Subcutaneous abdominal adipose tissue (tissue), 5 donors: ENCODE measurements around the gene WDR76.
A peak's percentile ranks its signal among the peaks of the same experiment; 100 is the strongest.
"Not testable (repeated sequence)": the region's sequence is repeated elsewhere in the genome, so short reads cannot be mapped to it uniquely, and the experiment has no call there.

Experiments used
- H3K27ac ChIP-seq: one replicate; pipeline ENCODE4 v1.7.0; 2013; ENCODE audit warnings: low read depth, mild to moderate bottlenecking, inconsistent platforms, low read length, moderate library complexity
- H3K27me3 ChIP-seq, 5 donors: one replicate each; pipeline ENCODE4 v1.7.0; 2013; ENCODE audit warnings: low read length in 5 of 5, inconsistent platforms in 1 of 5; ENCODE audit not compliant: control insufficient read depth in 5 of 5, insufficient read depth in 4 of 5
- H3K36me3 ChIP-seq, 5 donors: one replicate each; pipeline ENCODE4 v1.7.0; 2013; ENCODE audit warnings: low read length in 5 of 5; ENCODE audit not compliant: control insufficient read depth in 5 of 5, insufficient read depth in 5 of 5
- H3K4me1 ChIP-seq, 5 donors: one replicate each; pipeline ENCODE4 v1.7.0; 2013; ENCODE audit warnings: low read length in 5 of 5, mild to moderate bottlenecking in 3 of 5, moderate library complexity in 1 of 5; ENCODE audit not compliant: control insufficient read depth in 5 of 5, insufficient read depth in 5 of 5
- H3K4me3 ChIP-seq, 5 donors: one replicate each; pipeline ENCODE4 v1.7.0; 2013; ENCODE audit warnings: low read length in 5 of 5, low read depth in 1 of 5
- H3K9ac ChIP-seq, 5 donors: one replicate each; pipeline ENCODE4 v1.7.0; 2013; ENCODE audit warnings: low read length in 5 of 5, mild to moderate bottlenecking in 4 of 5, moderate library complexity in 3 of 5
- H3K9me3 ChIP-seq, 5 donors: one replicate each; pipeline ENCODE4 v1.7.0; 2013; ENCODE audit warnings: low read length in 5 of 5; ENCODE audit not compliant: control insufficient read depth in 5 of 5
- donor health status: healthy.
- donor health status: healthy.
- donor health status: healthy.
- donor health status: healthy.
- donor health status: healthy.

The WDR76 gene

DNA sequence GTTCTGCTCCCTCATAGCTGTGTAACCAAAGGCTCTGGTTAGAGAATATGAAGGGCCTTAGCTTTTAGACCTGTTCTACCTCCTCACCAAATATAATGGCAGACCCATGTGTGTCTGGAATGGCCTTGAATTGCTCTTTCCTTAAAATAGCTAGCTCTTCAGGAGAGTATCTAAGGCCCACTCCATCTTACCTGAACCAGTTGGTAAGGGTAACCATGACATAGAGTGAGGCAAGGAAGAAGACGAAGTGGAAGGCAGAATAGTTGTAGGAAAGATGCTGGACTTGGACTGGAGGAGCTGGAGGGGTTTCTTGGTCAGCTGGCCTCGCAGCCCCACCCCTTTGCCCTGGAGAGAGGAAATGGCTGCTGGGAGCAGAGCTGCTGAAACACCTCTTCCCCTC is 31.6 kb upstream of the WDR76 start:
- no peak overlapping the region for H3K4me3 ChIP-seq
- H3K4me1 ChIP-seq: peaks cover 8 to 76% (median 49%) of the 10 kb centered on the region in 5 donors
- peak overlapping the region; percentile 100 for H3K27ac ChIP-seq

DNA sequence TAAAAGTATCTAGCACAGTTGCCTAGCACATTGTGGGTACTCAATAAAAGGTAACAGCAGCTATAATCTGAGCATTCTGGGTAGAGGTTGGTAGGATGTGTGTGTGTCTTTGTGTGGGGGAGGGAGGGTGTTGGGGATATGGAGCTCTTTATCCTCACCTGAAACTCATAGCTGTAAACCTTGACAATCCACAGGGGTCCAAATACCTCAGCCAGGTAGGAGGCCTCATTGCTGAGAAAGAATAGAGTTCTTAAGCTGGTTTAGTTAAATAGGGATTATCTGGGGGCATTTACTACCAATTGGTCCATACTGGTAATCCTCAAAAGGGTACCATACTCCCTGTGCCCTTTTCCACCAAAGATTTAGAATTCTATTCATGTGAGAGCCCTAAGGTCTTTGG is 30.8 kb upstream of the WDR76 start:
- H3K4me3 ChIP-seq: no peak overlapping the region
- H3K27ac ChIP-seq: peak overlapping the region; percentile 100
- peaks cover 8 to 83% (median 54%) of the 10 kb centered on the region in 5 donors for H3K4me1 ChIP-seq
- no peaks in the 10 kb centered on the region for H3K9me3 ChIP-seq
- peaks cover 9 to 64% (median 49%) of the 10 kb centered on the region in 5 donors for H3K36me3 ChIP-seq
- no peak overlapping the region for H3K9ac ChIP-seq
- no peaks in the 10 kb centered on the region for H3K27me3 ChIP-seq

More for the DNA sequence above, 31.6 kb upstream of the WDR76 start:
- H3K36me3 ChIP-seq: peaks cover 9 to 64% (median 49%) of the 10 kb centered on the region in 5 donors
- no peak overlapping the region for H3K9ac ChIP-seq
- no peaks in the 10 kb centered on the region for H3K9me3 ChIP-seq
- no peaks in the 10 kb centered on the region for H3K27me3 ChIP-seq

DNA sequence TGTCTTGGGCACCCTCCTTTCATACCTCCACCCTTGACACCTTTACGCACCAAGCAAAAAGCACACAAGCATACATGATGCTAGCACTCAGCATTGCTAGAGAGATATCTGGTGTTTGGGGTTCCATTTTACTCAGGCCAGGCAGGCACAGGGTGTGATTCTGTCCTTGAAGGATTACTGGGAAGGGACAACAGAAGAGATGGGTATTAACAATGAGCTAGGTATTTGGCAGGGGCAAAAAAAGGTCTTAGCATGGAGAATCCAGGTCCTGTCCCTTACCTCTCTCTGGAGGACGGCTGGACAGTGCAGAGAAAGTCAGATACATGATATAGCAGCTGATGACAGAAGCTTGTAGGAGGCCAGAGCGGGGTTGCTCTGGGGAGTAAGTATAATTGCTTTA is 30.2 kb upstream of the WDR76 start:
- no peak overlapping the region for H3K4me3 ChIP-seq
- H3K27me3 ChIP-seq: no peaks in the 10 kb centered on the region
- peak overlapping the region; percentile 35 for H3K27ac ChIP-seq
- peaks cover 8 to 85% (median 56%) of the 10 kb centered on the region in 5 donors for H3K4me1 ChIP-seq
- peaks cover 9 to 64% (median 49%) of the 10 kb centered on the region in 5 donors for H3K36me3 ChIP-seq
- no peaks in the 10 kb centered on the region for H3K9me3 ChIP-seq
- no peak overlapping the region for H3K9ac ChIP-seq

DNA sequence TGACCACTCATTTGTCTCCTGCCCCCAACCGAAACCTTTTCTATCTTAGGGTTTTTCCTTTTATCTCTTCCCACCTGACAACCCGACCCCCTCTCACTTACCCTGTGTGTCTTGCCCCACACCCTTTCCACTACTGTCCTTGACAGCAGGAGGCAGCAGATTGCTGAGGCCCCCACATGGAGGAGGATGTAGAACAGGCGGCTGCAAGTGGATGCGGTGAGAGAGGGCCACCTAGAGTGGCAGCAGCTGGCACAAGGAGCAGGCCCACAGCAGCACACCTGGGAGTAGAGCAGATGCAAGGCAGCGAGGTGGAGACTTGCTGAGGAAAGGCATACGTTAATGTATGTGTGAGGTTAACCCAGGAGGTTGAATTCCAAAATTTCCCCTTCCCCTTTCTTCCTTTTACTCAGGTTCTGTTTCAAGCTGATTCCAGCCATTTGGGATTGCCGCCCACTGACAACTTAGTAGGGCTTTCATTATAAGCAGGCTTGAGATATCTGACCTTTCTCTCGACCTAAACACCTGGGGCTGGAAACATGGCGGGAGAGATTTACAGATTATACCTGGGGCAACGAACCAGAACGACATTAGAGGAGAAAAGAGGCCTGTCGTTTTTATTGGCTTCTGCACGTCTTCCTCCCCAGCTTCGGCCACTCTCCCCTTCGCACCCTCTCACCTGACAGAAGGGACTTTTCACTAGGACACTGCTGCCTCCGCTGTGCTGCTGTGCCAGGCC is 27.4 kb upstream of the WDR76 start:
- Histone ChIP-seq H3K4me1 (peaks cover 4 to 66% (median 39%) of the 10 kb centered on the region in 5 donors), H3K36me3 (peaks cover 15 to 66% (median 50%) of the 10 kb centered on the region in 5 donors), H3K9me3 (no peaks in the 10 kb centered on the region), H3K9ac (peak overlapping the region in 3 of 5 donors; percentile 91 to 99 (median 97)), H3K27me3 (no peaks in the 10 kb centered on the region), H3K27ac (peak overlapping the region; percentile 99), H3K4me3 (peak overlapping the region in 2 of 5 donors; percentile 90 to 92)

DNA sequence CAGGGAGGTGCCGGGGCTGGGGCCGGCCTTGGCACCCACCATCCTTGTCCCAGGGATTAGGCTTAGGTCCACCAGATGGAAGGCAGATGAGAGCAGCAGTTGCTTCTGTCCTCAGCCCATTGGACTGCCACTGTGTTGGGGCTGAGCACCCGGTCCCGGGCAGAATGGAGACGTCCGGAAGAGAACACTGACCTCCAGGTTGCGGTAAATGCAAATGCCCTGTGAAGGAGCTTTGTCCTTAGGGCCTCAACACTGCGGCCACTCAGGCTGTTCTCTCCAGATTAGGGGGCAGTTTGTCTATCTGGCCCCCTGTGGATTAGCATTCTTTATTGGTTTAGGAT is 26.9 kb upstream of the WDR76 start, which contains the start of gene SERINC4:
SERINC4 (minus strand) TSS at position 276 of the 341 bp plus-strand sequence; CDS start at position 42, 234 bp downstream.
- H3K9me3 ChIP-seq: no peaks in the 10 kb centered on the region

DNA sequence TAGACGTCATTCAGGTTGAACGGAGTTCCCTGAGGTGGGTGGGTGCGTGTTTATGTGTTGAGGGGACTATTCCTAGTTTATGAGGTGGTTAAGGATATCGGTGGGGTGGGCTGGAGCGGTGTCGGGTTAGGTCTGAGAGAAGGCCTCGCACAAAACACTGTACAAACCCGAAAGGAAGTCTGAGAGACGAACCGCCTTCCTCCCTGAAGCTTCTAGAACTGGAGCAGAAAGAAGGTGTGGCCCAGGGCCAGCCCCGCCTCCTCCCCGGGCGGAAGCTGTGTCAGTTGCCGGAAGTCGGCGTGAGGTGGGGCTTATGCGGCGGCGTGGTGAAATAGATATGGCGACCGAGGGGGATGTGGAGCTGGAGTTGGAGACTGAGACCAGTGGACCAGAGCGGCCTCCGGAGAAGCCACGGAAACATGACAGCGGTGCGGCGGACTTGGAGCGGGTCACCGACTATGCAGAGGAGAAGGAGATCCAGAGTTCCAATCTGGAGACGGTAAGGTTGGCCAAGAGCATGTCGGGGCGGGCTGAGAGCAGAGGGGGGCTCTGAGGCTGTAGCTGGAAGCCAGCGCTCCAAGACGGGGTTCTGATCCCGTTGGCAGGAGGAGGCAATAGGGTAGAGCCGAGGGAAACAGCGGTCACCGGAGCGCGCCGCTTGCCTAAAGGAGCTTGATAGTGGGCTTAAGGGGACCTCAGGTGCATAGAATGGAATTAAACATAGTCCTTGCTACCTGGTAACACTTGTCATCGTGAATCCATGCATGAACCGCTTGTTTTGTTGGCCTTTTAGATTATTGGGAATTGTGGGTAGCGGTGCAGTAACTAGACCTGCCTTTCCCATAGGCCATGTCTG is 26.3 kb upstream of the WDR76 start, which contains the start of gene HYPK:
HYPK (plus strand) TSS at position 314 of the 856 bp plus-strand sequence; CDS start at position 338, 24 bp downstream.
- Histone ChIP-seq H3K36me3 (peaks cover 24 to 66% (median 50%) of the 10 kb centered on the region in 5 donors), H3K9ac (peak within 1 kb of the TSS; percentile 85 to 99 (median 91)), H3K27ac (peak within 1 kb of the TSS; percentile 99), H3K9me3 (no peaks in the 10 kb centered on the region), H3K4me1 (peaks cover 0 to 55% (median 28%) of the 10 kb centered on the region in 5 donors), H3K27me3 (no peaks in the 10 kb centered on the region), H3K4me3 (peak within 1 kb of the TSS; percentile 90 to 98 (median 93))

More for the DNA sequence above, 26.9 kb upstream of the WDR76 start, which contains the start of gene SERINC4:
- Histone ChIP-seq H3K4me3 (peak within 1 kb of the TSS; percentile 90 to 98 (median 93)), H3K27ac (peak within 1 kb of the TSS; percentile 99), H3K9ac (peak within 1 kb of the TSS; percentile 85 to 99 (median 91)), H3K36me3 (peaks cover 20 to 66% (median 50%) of the 10 kb centered on the region in 5 donors), H3K4me1 (peaks cover 0 to 61% (median 34%) of the 10 kb centered on the region in 5 donors), H3K27me3 (no peaks in the 10 kb centered on the region)

DNA sequence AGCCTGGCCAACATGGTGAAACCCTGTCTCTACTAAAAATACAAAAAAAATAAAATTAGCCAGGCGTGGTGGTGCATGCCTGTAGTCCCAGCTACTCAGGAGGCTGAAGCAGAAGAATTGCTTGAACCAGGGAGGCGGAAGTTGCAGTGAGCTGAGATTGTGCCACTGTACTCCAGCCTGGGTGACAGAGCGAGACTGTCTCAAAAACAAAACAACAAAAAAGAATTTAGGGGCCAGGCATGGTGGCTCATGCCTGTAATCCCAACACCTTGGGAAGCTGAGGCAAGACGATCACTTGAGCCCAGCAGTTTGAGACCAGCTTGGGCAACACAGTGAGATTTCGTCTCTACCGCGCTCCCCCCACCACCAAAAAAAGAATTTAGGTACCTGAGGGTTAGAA is 24.1 kb upstream of the WDR76 start:
- not testable (repeated sequence) for H3K27me3 ChIP-seq, H3K9me3 ChIP-seq, H3K27ac ChIP-seq, H3K9ac ChIP-seq, H3K4me3 ChIP-seq
- H3K4me1 ChIP-seq: peaks cover 0 to 36% (median 25%) of the 10 kb centered on the region in 5 donors
- peaks cover 22 to 66% (median 53%) of the 10 kb centered on the region in 5 donors for H3K36me3 ChIP-seq

DNA sequence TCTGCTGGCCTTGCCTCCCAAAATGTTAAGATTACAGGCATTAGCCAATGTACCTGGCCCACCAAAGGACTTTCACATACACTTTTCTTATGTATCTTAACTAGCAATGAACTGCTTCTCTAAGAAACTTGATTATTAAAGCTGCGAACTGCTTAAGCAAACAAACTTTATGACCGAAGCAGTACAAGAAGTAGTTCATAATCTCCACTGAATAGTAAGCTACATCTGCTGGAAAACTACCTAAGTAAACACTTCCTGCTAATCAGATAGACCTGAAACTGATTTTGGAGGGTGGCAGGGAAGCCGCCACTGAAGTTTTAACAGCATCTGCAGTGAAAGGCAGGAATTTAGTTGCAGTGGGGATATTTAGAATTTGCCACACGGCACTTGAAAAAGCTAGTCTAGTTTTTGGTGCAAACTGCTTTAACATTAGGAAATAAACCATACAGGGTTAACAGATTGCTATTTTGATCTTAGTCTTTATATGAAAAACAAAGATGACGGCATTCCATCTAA is 18.3 kb upstream of the WDR76 start:
- no peaks in the 10 kb centered on the region for H3K27me3 ChIP-seq
- H3K4me3 ChIP-seq: no peak overlapping the region
- peaks cover 40 to 88% (median 73%) of the 10 kb centered on the region in 5 donors for H3K36me3 ChIP-seq
- H3K27ac ChIP-seq: no peak overlapping the region
- no peak overlapping the region for H3K9ac ChIP-seq
- no peaks in the 10 kb centered on the region for H3K4me1 ChIP-seq
- no peaks in the 10 kb centered on the region for H3K9me3 ChIP-seq

DNA sequence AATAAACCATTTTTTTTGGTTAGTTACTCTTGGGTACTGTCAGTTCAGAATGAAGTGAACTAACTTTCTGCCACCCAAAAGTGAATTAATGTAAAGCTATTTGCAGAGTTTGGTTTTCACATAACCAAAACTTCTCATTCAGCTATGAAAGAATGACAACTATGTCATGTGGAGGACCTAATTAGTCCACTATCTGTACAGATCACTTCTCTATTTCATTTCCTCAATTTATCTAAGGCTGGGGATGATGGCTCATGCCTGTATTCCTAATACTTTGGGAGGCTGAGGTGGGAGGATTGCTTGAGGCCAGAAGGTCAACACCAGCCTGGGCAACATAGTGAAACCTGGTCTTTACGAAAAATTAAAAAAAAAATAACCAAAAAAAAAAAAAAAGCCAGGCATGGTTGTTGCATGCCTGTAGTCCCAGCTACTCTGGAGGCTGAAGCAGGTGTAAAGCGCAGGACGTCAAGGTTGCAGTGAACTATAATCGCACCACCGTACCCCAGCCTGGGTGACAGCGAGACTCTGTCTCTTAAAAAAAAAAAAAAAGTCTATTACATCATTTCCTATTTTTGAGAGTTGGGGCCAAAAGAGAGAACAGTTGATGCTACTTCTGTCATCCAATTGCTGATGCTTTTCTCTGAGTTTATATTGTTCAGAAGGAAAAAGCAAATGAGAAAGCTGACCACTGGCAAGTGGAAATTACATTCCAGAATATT is 17.7 kb upstream of the WDR76 start:
- peaks cover 39 to 92% (median 77%) of the 10 kb centered on the region in 5 donors for H3K36me3 ChIP-seq

More for the DNA sequence above, 17.7 kb upstream of the WDR76 start:
- no peaks in the 10 kb centered on the region for H3K9me3 ChIP-seq
- H3K27ac ChIP-seq: no peak overlapping the region
- no peak overlapping the region for H3K9ac ChIP-seq
- no peak overlapping the region for H3K4me3 ChIP-seq
- no peaks in the 10 kb centered on the region for H3K4me1 ChIP-seq
- no peaks in the 10 kb centered on the region for H3K27me3 ChIP-seq
